EH (cell line): Measurements from ENCODE around the gene PELO.
"Not testable (repeated sequence)": the region's sequence is repeated elsewhere in the genome, so short reads cannot be mapped to it uniquely, and the experiment has no call there.

Source experiments
- DNase-seq: peaks from one replicate; pipeline ENCODE4 v3.0.0-alpha.2; 2015; ENCODE audit warnings: low read depth

PELO gene, protein sequence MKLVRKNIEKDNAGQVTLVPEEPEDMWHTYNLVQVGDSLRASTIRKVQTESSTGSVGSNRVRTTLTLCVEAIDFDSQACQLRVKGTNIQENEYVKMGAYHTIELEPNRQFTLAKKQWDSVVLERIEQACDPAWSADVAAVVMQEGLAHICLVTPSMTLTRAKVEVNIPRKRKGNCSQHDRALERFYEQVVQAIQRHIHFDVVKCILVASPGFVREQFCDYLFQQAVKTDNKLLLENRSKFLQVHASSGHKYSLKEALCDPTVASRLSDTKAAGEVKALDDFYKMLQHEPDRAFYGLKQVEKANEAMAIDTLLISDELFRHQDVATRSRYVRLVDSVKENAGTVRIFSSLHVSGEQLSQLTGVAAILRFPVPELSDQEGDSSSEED

GRCh38 chr5:52787600-52788504 lies at the start of gene PELO, which contains the start of gene ITGA1:
PELO (plus strand) TSS chr5:52787916; CDS start chr5:52800395, 12,479 bp downstream.
ITGA1 (plus strand) TSS chr5:52787916; CDS start chr5:52788354, 438 bp downstream.
- DNase-seq, result peak; percentile 95

- no peak for DNase-seq
Observed at GRCh38 chr5:52738095-52738506, 49.6 kb upstream of the PELO start.

DNA sequence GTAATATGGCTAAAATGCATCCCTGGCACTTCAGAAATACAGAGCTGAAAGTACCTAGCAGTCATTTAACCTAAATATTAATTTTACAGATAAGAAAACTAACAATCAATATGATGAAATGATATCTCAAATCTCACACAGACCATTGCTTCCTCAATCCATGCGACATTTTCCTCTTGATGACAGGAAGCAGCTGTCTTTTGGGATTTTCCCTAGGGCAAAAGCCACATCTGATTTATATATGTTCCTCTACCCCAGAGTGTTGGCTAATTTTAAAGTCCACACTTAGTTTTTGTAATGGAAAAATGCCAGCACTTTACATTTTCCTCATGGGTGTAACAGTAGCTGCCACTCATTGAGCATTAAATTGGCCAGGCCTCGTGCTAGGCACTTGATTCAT lies 47.7 kb upstream of the PELO start:
- DNase-seq, result no peak

DNA sequence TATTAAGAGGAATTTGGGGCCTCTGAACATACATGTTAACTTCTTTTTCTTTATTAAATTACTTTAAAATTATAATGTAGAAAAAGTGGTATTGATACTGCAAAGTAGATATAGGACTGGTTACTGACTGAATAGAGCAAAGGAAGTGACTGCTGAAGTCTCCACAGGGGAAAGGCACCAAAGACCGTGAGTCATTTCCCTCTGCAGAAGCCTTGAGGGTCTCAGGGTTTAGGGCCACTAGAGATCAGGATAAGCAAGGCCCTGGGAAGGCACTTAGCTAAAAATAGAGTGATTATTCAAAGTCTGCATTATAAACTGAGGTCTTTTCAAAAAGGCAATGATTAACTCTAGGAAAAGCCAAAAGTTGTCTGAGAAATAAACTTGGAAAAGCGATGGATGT lies 44.7 kb upstream of the PELO start:
- peak; percentile 51 for DNase-seq

DNA sequence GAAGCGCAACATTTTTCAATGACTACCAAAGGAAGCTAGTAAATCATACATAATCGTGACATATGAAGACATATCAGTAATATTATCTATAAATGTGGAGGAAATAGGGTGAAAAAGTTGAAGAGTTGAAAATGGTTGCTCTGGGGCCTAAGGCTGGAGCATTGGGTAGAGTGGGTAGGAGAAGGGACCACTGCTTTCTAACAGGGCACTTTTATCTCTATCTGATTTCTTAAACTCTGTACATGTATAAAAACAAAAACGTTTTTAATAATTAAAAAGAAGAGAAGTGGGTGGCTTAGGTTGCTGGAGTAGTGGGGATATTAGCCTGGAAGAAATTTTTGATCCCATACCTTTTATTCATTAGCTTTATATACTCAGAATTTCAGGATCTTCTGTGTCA lies 44.2 kb upstream of the PELO start:
- DNase-seq, result no peak

- peak; percentile 83 for DNase-seq
Observed at GRCh38 chr5:52743970-52744369, 43.7 kb upstream of the PELO start.

- not testable (repeated sequence) for DNase-seq
Observed at GRCh38 chr5:52744867-52745458, 42.8 kb upstream of the PELO start.

GRCh38 chr5:52746539-52746938 lies 41.2 kb upstream of the PELO start:
- peak; percentile 79 for DNase-seq

GRCh38 chr5:52748590-52748989 lies 39.1 kb upstream of the PELO start:
- no peak for DNase-seq

- no peak for DNase-seq
Observed at GRCh38 chr5:52749666-52750065, 38.0 kb upstream of the PELO start.

DNA sequence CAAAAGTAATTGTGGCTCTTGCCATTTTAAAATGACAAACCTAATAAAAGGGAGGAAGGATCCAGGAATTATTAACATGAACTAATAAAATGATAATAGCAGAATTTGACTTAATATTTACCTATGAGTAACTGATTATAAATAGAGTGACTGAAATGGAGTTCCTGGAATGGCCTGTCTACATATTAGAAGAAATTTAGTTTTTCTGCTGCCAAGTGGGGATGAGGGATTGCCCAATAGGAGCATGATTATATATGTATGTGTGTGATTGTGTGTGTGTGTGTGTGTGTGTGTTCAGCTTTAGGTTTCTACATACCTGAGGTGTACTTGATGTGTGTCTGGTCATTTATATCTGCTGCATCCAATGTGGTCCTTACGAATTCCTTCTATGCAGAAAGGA lies 36.6 kb upstream of the PELO start:
- no peak for DNase-seq

DNA sequence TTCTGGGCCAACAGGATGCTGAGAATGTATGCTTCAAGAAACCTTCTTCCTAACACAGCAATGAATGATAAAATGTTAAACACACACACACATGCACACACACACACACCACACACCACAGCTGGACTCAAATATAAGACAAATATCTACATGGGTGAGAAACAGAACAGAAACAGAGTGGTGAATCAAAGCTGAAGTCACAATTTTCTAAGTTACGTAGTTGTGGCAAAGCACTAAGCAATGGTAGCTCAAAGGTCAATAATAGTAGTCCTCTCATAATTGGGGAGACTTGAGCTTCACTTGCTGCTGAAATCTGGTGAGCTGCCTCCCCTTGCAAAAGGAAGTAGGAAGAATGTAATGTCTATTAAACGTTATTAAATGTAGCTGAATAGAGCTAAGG lies 33.7 kb upstream of the PELO start:
- no peak for DNase-seq

DNA sequence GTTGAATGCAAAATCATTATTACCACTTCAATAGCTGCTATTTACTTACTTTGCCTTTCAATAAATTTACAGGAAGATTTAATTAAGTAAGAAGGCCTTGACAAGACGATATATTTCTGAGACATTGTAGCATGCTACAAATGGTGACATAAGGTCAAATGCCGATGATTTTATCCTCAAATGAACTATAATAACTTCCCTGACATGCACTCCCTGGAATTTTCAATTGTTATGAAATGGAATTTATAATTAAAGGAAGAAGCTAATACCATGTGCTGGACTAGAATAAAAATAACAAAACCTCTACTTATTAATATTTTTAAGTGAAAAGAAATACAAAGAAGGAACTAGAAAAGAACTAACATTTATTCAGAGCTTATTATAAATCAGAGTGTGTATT lies 30.2 kb upstream of the PELO start:
- peak; percentile 65 for DNase-seq

DNA sequence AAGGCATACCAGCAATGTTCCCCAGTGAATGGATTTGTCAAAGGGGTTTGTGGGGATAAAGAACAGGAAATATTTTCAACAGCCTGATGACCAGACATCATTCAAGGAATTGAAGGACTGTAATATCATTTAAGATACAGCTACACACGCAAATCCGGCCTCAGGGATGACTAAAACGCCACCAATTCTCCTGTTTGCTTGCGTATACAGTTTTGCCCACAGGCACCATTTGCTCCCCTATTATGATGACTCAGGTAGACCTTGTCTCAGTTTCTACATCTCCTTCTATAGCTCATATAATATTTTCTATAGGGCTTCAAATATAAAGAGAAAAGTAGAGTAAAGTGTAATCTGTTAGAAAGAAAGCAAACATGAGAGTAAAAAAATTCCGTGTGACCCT lies 29.7 kb upstream of the PELO start:
- DNase-seq, result peak; percentile 32

DNA sequence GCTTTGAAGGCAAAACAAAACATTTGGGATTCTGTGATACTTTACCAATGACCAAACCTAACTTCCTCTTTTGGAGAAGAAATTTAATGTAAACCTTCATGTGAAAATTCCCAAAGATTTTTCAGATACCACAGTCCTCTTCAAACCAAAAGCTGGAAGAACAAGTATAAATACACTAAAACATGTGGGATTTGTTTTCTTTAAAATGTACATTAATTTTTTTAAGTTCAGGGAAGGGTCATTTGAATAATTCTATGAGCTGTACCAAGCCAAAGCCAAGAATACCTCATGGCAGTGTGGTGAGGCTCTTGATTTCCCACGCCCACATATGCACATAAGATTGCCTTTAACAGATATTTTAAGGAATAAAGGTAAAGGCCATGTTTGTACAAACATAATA lies 28.4 kb upstream of the PELO start:
- DNase-seq, result peak; percentile 76

- DNase-seq, result no peak
Observed at GRCh38 chr5:52760695-52761366, 26.9 kb upstream of the PELO start.

- DNase-seq, result peak; percentile 36
Observed at GRCh38 chr5:52767217-52767743, 20.4 kb upstream of the PELO start.

GRCh38 chr5:52767766-52768480 lies 19.8 kb upstream of the PELO start:
- DNase-seq, result no peak

DNA sequence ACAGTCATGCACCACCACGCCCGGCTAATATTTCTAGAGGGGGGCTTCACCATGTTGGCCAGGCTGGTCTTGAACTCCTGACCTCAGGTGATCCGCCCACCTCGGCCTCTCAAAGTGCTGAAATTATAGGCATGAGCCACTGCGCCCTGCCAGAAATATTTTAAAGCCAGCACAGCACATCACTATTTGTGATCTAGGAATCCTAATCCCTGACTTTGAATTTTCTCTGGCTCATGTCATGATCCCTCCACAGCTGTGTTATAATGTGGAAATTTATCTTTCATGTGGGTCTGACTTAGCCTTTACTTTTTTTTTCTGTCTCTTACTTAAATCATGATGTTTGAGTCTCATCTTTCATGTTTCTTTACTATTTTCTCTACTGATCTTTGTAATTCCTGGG lies 18.7 kb upstream of the PELO start:
- peak; percentile 27 for DNase-seq

DNA sequence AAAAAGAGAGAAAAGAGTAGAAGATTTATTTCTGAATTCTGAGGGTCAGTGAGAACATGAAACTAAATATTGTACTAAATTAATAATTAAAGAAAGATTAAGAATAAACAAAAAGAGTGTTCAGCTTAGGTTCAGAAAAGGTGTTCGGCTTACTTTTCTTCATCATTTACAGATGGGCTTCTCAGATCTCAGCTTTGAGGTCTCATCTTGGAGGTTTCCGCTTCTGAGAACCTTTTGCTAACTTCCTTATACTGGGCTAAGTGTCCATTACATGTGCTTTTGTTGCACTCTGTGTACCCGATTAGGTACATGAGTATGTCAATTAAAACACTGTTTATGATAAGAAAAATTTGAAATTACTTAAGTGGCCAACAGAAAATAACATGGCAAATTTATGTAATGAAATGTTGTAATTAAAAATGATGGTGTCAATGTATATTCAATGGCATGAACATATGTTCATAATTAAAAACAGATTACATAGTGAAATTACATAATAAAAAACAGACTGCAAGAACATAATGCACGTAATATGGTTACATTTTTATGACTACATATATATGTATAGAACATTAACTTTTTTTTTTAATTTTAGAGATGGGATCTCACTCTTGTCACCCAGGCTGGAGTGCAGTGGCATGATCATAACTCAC lies 17.3 kb upstream of the PELO start:
- DNase-seq, result no peak
